IMR-90 (cell line): Measurements from ENCODE around the gene HOXB7. TPM values are rescaled to one million over a fixed set of nuclear protein-coding genes. Genes with fewer than 3 reads are reported as not detected.
A peak's percentile ranks its signal among the peaks of the same experiment; 100 is the strongest.

ENCODE experiments used
- ATAC-seq: fragments of 200-7000 bp; cut with Tn5 transposase; 2 replicates; pipeline ENCODE4 v1.9.1; 2020; ENCODE audit warnings: low read depth, mild to moderate bottlenecking, moderate library complexity
- BruUV-seq: library from RNA; stranded (reverse); fragments of 400-500 nt; replicated peaks from 2 replicates; lab custom pipeline; 2021; lab: Mats Ljungman, UMichigan
- CTCF ChIA-PET: fragments of 300-600 bp; formaldehyde crosslinking; extraction: SDS; loops from one replicate; lab custom pipeline; 2021; ENCODE audit warnings: antibody characterized with exemption; lab: Yijun Ruan, JAX
- POLR2A ChIA-PET: fragments of 300-600 bp; sonication (Branson Sonifier 250); formaldehyde crosslinking; loops from one replicate; lab custom pipeline; 2022; ENCODE audit warnings: antibody characterized with exemption; ENCODE audit not compliant: unreplicated experiment; lab: Charles Lee
- DNase-seq: peaks from one replicate; pipeline ENCODE4 v3.0.0; 2013
- H2AFZ ChIP-seq: replicated peaks from 2 replicates; pipeline ENCODE3; 2013; ENCODE audit warnings: low read length, mild to moderate bottlenecking; ENCODE audit not compliant: poor library complexity
- H2AK5ac ChIP-seq: 2 replicates; pipeline ENCODE4 v1.6.1; 2013; ENCODE audit warnings: low read depth, low read length, inconsistent platforms
- H2AK9ac ChIP-seq: replicated peaks from 2 replicates; pipeline ENCODE3; 2013; ENCODE audit warnings: mild to moderate bottlenecking, low read depth, low read length, moderate library complexity; ENCODE audit not compliant: poor library complexity
- H2BK120ac ChIP-seq: 2 replicates; pipeline ENCODE4 v1.6.1; 2013; ENCODE audit warnings: low read depth, low read length, inconsistent platforms
- H2BK15ac ChIP-seq: 3 replicates; pipeline ENCODE4 v1.6.1; 2013; ENCODE audit warnings: low read depth, low read length, inconsistent platforms
- H2BK20ac ChIP-seq: 2 replicates; pipeline ENCODE4 v1.6.1; 2013; ENCODE audit warnings: low read depth, mild to moderate bottlenecking, inconsistent platforms, low read length, moderate library complexity
- H2BK5ac ChIP-seq: 2 replicates; pipeline ENCODE4 v1.6.1; 2013; ENCODE audit warnings: mild to moderate bottlenecking, low read depth, low read length, inconsistent platforms; ENCODE audit not compliant: poor library complexity, severe bottlenecking
- H3K14ac ChIP-seq: replicated peaks from 2 replicates; pipeline ENCODE4 v1.6.1; 2013; ENCODE audit warnings: low read depth, low read length, inconsistent platforms
- H3K18ac ChIP-seq: 2 replicates; pipeline ENCODE4 v1.6.1; 2013; ENCODE audit warnings: low read depth, low read length, control low read depth
- H3K23ac ChIP-seq: 2 replicates; pipeline ENCODE4 v1.6.1; 2013; ENCODE audit warnings: low read depth, low read length, inconsistent platforms
- H3K27ac ChIP-seq: 2 replicates; pipeline ENCODE4 v1.5.1; 2013; ENCODE audit warnings: mild to moderate bottlenecking, control low read depth, low read length; ENCODE audit not compliant: insufficient read depth
- H3K27me3 ChIP-seq: 2 replicates; pipeline ENCODE4 v1.6.1; 2013; ENCODE audit warnings: low read length; ENCODE audit not compliant: control insufficient read depth, insufficient read depth
- H3K36me3 ChIP-seq: 2 replicates; pipeline ENCODE4 v1.6.1; 2013; ENCODE audit warnings: low read length, mixed read lengths; ENCODE audit not compliant: control insufficient read depth, insufficient read depth
- H3K4ac ChIP-seq: 2 replicates; pipeline ENCODE4 v1.6.1; 2013; ENCODE audit warnings: low read depth, low read length, inconsistent platforms
- H3K4me1 ChIP-seq: 2 replicates; pipeline ENCODE4 v1.6.1; 2013; ENCODE audit warnings: low read length, mixed read lengths; ENCODE audit not compliant: control insufficient read depth, insufficient read depth
- H3K4me2 ChIP-seq: 2 replicates; pipeline ENCODE4 v1.6.1; 2013; ENCODE audit warnings: low read depth, mild to moderate bottlenecking, control low read depth, low read length, moderate library complexity
- H3K4me3 ChIP-seq: 2 replicates; pipeline ENCODE4 v1.5.1; 2013; ENCODE audit warnings: low read depth, mild to moderate bottlenecking, control low read depth, low read length, moderate library complexity; ENCODE audit not compliant: insufficient read depth
- H3K56ac ChIP-seq: 2 replicates; pipeline ENCODE4 v1.6.1; 2013; ENCODE audit warnings: low read length, inconsistent platforms; ENCODE audit not compliant: insufficient read depth; ENCODE audit errors: extremely low read depth
- H3K79me1 ChIP-seq, 2 experiments: 2 replicates each; pipeline ENCODE4 v1.6.1; 2013; ENCODE audit warnings: low read length in 2 of 2, inconsistent platforms in 1 of 2, low read depth in 1 of 2
- H3K9ac ChIP-seq: 2 replicates; pipeline ENCODE4 v1.6.1; 2013; ENCODE audit warnings: low read depth, low read length, control low read depth
- H3K9me1 ChIP-seq: 2 replicates; pipeline ENCODE4 v1.6.1; 2013; ENCODE audit warnings: low read length, inconsistent platforms; ENCODE audit not compliant: insufficient read depth
- H3K9me3 ChIP-seq: 2 replicates; pipeline ENCODE4 v1.6.1; 2013; ENCODE audit warnings: low read length; ENCODE audit not compliant: control insufficient read depth, insufficient read depth
- H4K20me1 ChIP-seq: 2 replicates; pipeline ENCODE4 v1.6.1; 2013; ENCODE audit warnings: low read length, inconsistent platforms; ENCODE audit not compliant: insufficient read depth
- H4K5ac ChIP-seq: 2 replicates; pipeline ENCODE4 v1.6.1; 2013; ENCODE audit warnings: mild to moderate bottlenecking, low read depth, low read length, control low read depth
- H4K8ac ChIP-seq, 2 experiments: 2 replicates each; pipeline ENCODE4 v1.6.1; 2013; ENCODE audit warnings: low read depth in 2 of 2, low read length in 2 of 2, control low read depth in 1 of 2, inconsistent platforms in 1 of 2
- H4K91ac ChIP-seq: 2 replicates; pipeline ENCODE4 v1.6.1; 2013; ENCODE audit warnings: low read depth, low read length, inconsistent platforms; ENCODE audit not compliant: insufficient read depth
- BHLHE40 ChIP-seq: fragments of 150-350 bp; IDR thresholded peaks from 2 replicates; pipeline ENCODE4 v1.6.1; 2016; ENCODE audit warnings: mild to moderate bottlenecking, low read depth, low read length
- MAFK ChIP-seq: IDR thresholded peaks from 2 replicates; pipeline ENCODE4 v1.6.1; 2012; ENCODE audit warnings: low read depth, low read length, improper control_type of control experiment
- RAD21 ChIP-seq: IDR thresholded peaks from 2 replicates; pipeline ENCODE4 v1.6.1; 2012; ENCODE audit warnings: low read length, improper control_type of control experiment
- RFX5 ChIP-seq: IDR thresholded peaks from 2 replicates; pipeline ENCODE4 v1.8.0; 2012; ENCODE audit warnings: low read depth, mild to moderate bottlenecking, low read length, moderate library complexity
- USF2 ChIP-seq: fragments of 150-350 bp; IDR thresholded peaks from 2 replicates; pipeline ENCODE4 v1.6.1; 2017; ENCODE audit warnings: mild to moderate bottlenecking, antibody characterized with exemption, low read length, low read depth
- WGBS, 2 experiments: methylation state at CpG; one replicate each; pipeline versions ENCODE4 v1.1.5 to v1.1.7; 2013; ENCODE audit warnings: missing lambda C conversion rate in 2 of 2; ENCODE audit not compliant: insufficient read length in 1 of 2; ENCODE audit errors: extremely low coverage in 2 of 2; 5-methylcytosine and 5-hydroxymethylcytosine counted together
- dilution Hi-C: fragments of 300-500 bp; cut with HindIII; formaldehyde crosslinking; loops from one replicate; pipeline ENCODE4 v1.14.3; 2018; ENCODE audit warnings: low sequenced_read_pairs; ENCODE audit not compliant: unreplicated experiment
- in situ Hi-C: fragments of 300-500 bp; cut with MboI; formaldehyde crosslinking; loops from 3 replicates; pipeline ENCODE4 v1.14.3; 2019; ENCODE audit warnings: low sequenced_read_pairs, inconsistent platforms, mixed read lengths
- intact Hi-C: fragments of 100-400 bp; cut with micrococcal nuclease; formaldehyde crosslinking; loops from 2 replicates; pipeline ENCODE4 v1.10.0; 2022
- polyA plus RNA-seq, 3 experiments: library from polyadenylated mRNA; depleted of rRNA; stranded (reverse); fragments of >200 nt; gene quantifications; 2 replicates each; pipeline ENCODE4 v1.2.3, GENCODE V29; 2012; ENCODE audit warnings: low replicate concordance in 1 of 3
- total RNA-seq: library from RNA; depleted of rRNA; stranded (reverse); fragments of >200 nt; gene quantifications from 2 replicates; pipeline ENCODE4 v1.2.3, GENCODE V29; 2012

HOXB7 gene
- total and polyA plus RNA-seq, 2 of the 4 experiments (the other 2 are of a cell fraction): 1.8 to 6.7 TPM

DNA sequence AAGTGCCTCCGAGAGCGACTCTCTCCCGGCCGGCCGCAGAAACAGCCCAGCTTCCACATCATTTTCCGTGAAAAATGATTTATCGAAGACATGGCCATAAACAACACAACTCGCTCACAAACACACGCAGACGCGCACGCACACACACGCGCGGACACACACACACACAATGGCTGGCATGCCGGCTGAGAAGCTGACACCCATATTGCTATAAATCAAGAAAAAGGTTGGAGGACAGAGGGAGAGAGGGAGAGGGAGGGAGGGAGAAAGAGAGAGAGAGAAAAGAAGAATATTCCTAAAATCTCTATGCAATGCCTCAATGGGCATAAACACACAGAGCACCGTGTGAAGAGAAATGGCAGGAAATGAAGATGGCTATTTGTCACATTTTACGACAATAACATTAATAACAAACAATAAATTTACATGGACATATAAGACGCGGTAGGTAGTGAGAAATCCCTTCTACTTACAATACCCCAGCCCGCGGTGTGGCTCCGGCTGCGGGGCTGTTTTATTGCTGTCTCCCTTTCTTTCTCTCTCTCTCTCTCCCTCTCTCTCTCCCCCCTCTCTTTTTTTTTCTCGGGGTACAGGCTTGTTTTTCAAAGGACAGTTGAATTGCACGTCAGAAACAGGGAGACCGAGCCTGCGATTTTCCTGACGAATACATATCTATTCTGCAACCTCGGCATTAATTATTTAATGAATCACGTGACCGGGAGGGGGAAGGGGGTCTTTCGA is 42.1 kb downstream of the HOXB7 start:
- Histone ChIP-seq H2AK9ac (peak overlapping the region; percentile 61), H2BK15ac (peak overlapping the region; percentile 18; the same call in 1 of the 3 replicates), H3K4ac (peak overlapping the region; percentile 94), H2BK5ac (peak overlapping the region; percentile 99), H4K91ac (peak overlapping the region; percentile 82), H2BK20ac (peak overlapping the region; percentile 70), H4K5ac (peak overlapping the region; percentile 58), H3K56ac (peak overlapping the region; percentile 75), H4K20me1 (peaks cover 17% of the 10 kb centered on the region), H2AK5ac (peak overlapping the region; percentile 92), H3K9me3 (no peaks in the 10 kb centered on the region), H3K79me1 (peaks cover 0 to 13% of the 10 kb centered on the region in 2 experiments; a peak in 1 of 4 replicates), H3K18ac (peak overlapping the region; percentile 78), H3K23ac (peak overlapping the region; percentile 100), H3K4me3 (peak overlapping the region; percentile 23), H3K9me1 (peaks cover 20% of the 10 kb centered on the region), H2BK120ac (peak overlapping the region; percentile 76), H2AFZ (peak overlapping the region; percentile 60), H3K27me3 (no peaks in the 10 kb centered on the region), H3K9ac (peak overlapping the region; percentile 96), H3K4me2 (peak overlapping the region; percentile 83), H3K27ac (peak overlapping the region; percentile 93), H4K8ac (peak overlapping the region; percentile 77 to 87), H3K36me3 (peaks cover 53% of the 10 kb centered on the region), H3K14ac (peak overlapping the region; percentile 90), H3K4me1 (peaks cover 52% of the 10 kb centered on the region)
- in situ Hi-C loops (no loop called here), intact Hi-C loops (no loop called here), dilution Hi-C loops (no loop called here)
- BruUV-seq: no TSS peak
- ChIA-PET POLR2A (interaction anchor here (0.5 to 1.3 kb wide), 4 partner anchors 11 to 19 kb away, joined by 3 to 5 read pairs (median 4); no protein-coding TSS in a partner anchor), CTCF (no interaction called here)
- peak; percentile 74 for TF ChIP-seq USF2
- TF ChIP-seq RFX5: no peak
- peak; percentile 78 for TF ChIP-seq MAFK
- peak; percentile 48 for TF ChIP-seq BHLHE40
- TF ChIP-seq RAD21: no peak
- ATAC-seq (no peak), DNase-seq (peak; percentile 66)
- no CpG with 5 or more reads among the region's 33 CpGs for WGBS, 2 experiments
